CD4-positive, alpha-beta T cell treated with Interleukin-15 for 1 hour (primary cell): Measurements from ENCODE around the gene CYFIP2.
"Not testable (repeated sequence)": the region's sequence is repeated elsewhere in the genome, so short reads cannot be mapped to it uniquely, and the experiment has no call there.

Source experiments
- DNase-seq: peaks from one replicate; pipeline ENCODE4 v3.0.0-alpha.2; 2020

Gene CYFIP2

GRCh38 chr5:157400741-157401495, 135.0 kb downstream of the CYFIP2 start:
- no peak for DNase-seq

- no peak for DNase-seq
These were observed 149.9 kb downstream of the CYFIP2 start for GRCh38 chr5:157415838-157416237.

GRCh38 chr5:157419521-157419920, 153.6 kb downstream of the CYFIP2 start:
- DNase-seq: not testable (repeated sequence)

- not testable (repeated sequence) for DNase-seq
These were observed 164.0 kb downstream of the CYFIP2 start for GRCh38 chr5:157429920-157430319.

GRCh38 chr5:157431544-157432200, 165.7 kb downstream of the CYFIP2 start:
- peak; percentile 30 for DNase-seq

GRCh38 chr5:157434096-157434495, 168.2 kb downstream of the CYFIP2 start:
- DNase-seq: no peak

- no peak for DNase-seq
These were observed 177.2 kb downstream of the CYFIP2 start for GRCh38 chr5:157443041-157443549.

- no peak for DNase-seq
These were observed 178.3 kb downstream of the CYFIP2 start for GRCh38 chr5:157444224-157444623.
